GM23248 (cell line): ENCODE measurements around the gene TRIO. TPM values are rescaled to one million over a fixed set of nuclear protein-coding genes. Genes with fewer than 3 reads are reported as not detected.

ENCODE experiments used
- DNase-seq: peaks from one replicate; pipeline ENCODE4 v3.0.0-alpha.2; 2015
- H2AFZ ChIP-seq: fragments of 200-600 bp; sonication (generic); 2 replicates; pipeline ENCODE4 v1.6.1; 2016; ENCODE audit warnings: antibody characterized with exemption
- H3F3A ChIP-seq: fragments of 200-600 bp; sonication (generic); 2 replicates; pipeline ENCODE4 v1.6.1; 2016; ENCODE audit warnings: mild to moderate bottlenecking, antibody characterized with exemption, mixed run types; ENCODE audit not compliant: insufficient read depth
- H3K27ac ChIP-seq: fragments of 200-600 bp; sonication (generic); 2 replicates; pipeline ENCODE4 v1.5.1; 2016; ENCODE audit warnings: mild to moderate bottlenecking
- H3K27me3 ChIP-seq: fragments of 200-600 bp; sonication (generic); replicated peaks from 2 replicates; pipeline ENCODE4 v1.6.1; 2016; ENCODE audit warnings: mild to moderate bottlenecking; ENCODE audit not compliant: insufficient read depth
- H3K36me3 ChIP-seq: fragments of 200-600 bp; sonication (generic); 2 replicates; pipeline ENCODE4 v1.6.1; 2016; ENCODE audit warnings: low read depth, mild to moderate bottlenecking
- H3K4me1 ChIP-seq: fragments of 200-600 bp; sonication (generic); 2 replicates; pipeline ENCODE4 v1.6.1; 2016; ENCODE audit warnings: mild to moderate bottlenecking; ENCODE audit not compliant: insufficient read depth
- H3K4me2 ChIP-seq: fragments of 200-600 bp; sonication (generic); one replicate; pipeline ENCODE4 v1.6.1; 2016; ENCODE audit warnings: mild to moderate bottlenecking; ENCODE audit not compliant: unreplicated experiment
- H3K4me3 ChIP-seq: fragments of 200-600 bp; sonication (generic); 2 replicates; pipeline ENCODE4 v1.5.1; 2016; ENCODE audit warnings: mild to moderate bottlenecking
- H3K79me2 ChIP-seq: fragments of 200-600 bp; sonication (generic); 2 replicates; pipeline ENCODE4 v1.6.1; 2016; ENCODE audit warnings: mild to moderate bottlenecking; ENCODE audit not compliant: insufficient read depth
- H3K9ac ChIP-seq: fragments of 200-600 bp; sonication (generic); 2 replicates; pipeline ENCODE4 v1.6.1; 2016; ENCODE audit warnings: mild to moderate bottlenecking
- H3K9me2 ChIP-seq: fragments of 200-600 bp; sonication (generic); 2 replicates; pipeline ENCODE4 v1.6.1; 2016; ENCODE audit warnings: mixed run types, mild to moderate bottlenecking, moderate library complexity; ENCODE audit not compliant: insufficient read depth
- H3K9me3 ChIP-seq: fragments of 200-600 bp; sonication (generic); one replicate; pipeline ENCODE4 v1.6.1; 2017; ENCODE audit warnings: low read depth
- H4K20me1 ChIP-seq: fragments of 200-600 bp; sonication (generic); 2 replicates; pipeline ENCODE4 v1.6.0; 2016; ENCODE audit not compliant: insufficient read depth
- EZH2 ChIP-seq: fragments of 200-600 bp; sonication (generic); IDR thresholded peaks from 2 replicates; pipeline ENCODE4 v1.6.1; 2018; ENCODE audit warnings: antibody characterized with exemption, mild to moderate bottlenecking; ENCODE audit not compliant: insufficient read depth, poor library complexity, severe bottlenecking
- EZH2phosphoT487 ChIP-seq: fragments of 200-600 bp; sonication (generic); IDR thresholded peaks from 2 replicates; pipeline ENCODE4 v1.6.1; 2018; ENCODE audit warnings: antibody characterized with exemption, moderate library complexity, mild to moderate bottlenecking, low read depth; ENCODE audit not compliant: insufficient read depth
- WGBS, 2 experiments: methylation state at CpG; one replicate each; pipeline ENCODE4 v1.1.6; 2015 to 2017; ENCODE audit warnings: low lambda C conversion rate in 2 of 2, low coverage in 1 of 2; ENCODE audit errors: missing lambda C conversion rate in 2 of 2; 5-methylcytosine and 5-hydroxymethylcytosine counted together
- in situ Hi-C: fragments of 300-500 bp; cut with MboI; formaldehyde crosslinking; loops from 2 replicates; pipeline ENCODE4 v1.15.0; 2020
- polyA plus RNA-seq: library from polyadenylated mRNA; unstranded; fragments of >200 nt; fragmentation: Nextera tagmentation; extraction: Ambion mirVana; gene quantifications from 2 replicates; pipeline ENCODE4 v1.2.1, GENCODE V29; 2016
- total RNA-seq: library from RNA; depleted of rRNA; stranded (reverse); fragments of >200 nt; shearing (Covaris generic); gene quantifications from 2 replicates; pipeline ENCODE4 v1.2.3, GENCODE V29; 2014

Gene TRIO
- total and polyA plus RNA-seq, 2 experiments from 2014 or later: 28.1 to 198 TPM

DNA sequence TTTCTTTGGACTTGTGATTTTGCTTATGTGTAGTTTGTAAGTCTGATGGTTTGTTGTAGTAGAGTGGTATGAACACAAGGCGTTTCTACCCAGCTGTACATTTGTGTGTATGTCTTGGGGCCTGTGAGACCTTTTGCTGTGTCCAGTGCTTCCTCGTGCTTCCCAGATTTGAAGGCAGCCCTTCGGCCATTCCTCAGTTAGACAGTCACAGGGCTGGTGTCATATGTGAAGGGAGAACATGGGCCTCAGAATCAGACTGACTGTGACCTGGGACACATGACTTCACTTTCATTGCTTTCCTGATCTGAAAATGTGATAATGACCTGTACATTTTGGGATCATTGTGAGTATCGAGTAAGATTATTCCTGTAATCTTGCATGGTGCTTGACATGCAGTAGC, 140.0 kb downstream of the TRIO start:
- Histone ChIP-seq H3K4me2 (no peak overlapping the region), H4K20me1 (peaks cover 4% of the 10 kb centered on the region; the same call in 1 of the 2 replicates), H3K4me1 (0 out of 2 replicates have a peak, but pooled peaks cover 14% of the 10 kb centered on the region), H3K79me2 (peaks cover 100% of the 10 kb centered on the region), H3K27ac (no peak overlapping the region), H3K4me3 (no peak overlapping the region), H3K9me3 (no peaks in the 10 kb centered on the region), H3K9ac (no peak overlapping the region), H3F3A (peaks cover 90% of the 10 kb centered on the region), H3K27me3 (no peaks in the 10 kb centered on the region), H3K9me2 (no peaks in the 10 kb centered on the region), H2AFZ (no peak overlapping the region), H3K36me3 (peaks cover 69% of the 10 kb centered on the region)
- in situ Hi-C loops: no loop called here
- WGBS, 2 experiments: 97 to 98% methylated on average over 4 of the region's 4 CpGs
- TF ChIP-seq EZH2 (no peak), EZH2phosphoT487 (no peak)
- DNase-seq: no peak

DNA sequence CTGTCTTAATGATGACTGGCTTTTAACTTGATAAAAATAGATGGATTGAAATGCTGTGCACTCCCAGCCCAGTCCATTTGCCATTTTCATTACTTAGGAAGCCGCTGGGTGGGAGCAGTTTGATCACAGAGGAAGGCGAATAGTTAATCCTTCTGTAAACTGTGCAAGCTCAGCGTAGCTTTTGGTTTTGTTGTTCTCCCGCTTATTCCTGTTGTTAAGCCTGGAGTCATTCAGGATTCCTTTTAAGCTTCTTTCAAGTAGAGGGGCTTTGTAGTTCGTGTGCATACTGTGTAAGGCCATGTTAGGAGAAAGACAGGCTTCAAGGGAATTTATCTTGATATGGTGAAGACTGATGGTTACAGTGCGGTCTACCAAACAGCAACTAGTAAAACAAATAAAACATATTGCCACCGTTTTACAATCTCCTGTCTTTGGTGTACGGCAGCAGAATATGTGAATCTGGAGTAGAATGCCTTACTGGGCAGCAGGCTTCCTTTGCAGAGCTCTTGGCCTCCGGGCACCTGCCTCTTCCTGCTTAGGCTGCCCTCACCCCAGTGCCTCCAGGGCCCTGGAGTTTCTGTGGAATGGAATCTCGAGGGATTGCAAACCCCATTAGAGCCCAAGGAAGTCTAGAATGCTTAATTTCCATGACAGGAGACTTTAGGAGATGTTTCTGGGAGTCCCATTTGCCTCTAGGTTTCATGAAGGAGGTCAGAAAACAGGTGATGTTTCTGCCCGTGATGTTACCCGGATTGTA, 141.4 kb downstream of the TRIO start:
- H3K27ac ChIP-seq: no peak overlapping the region
- no peak overlapping the region for H2AFZ ChIP-seq
- H4K20me1 ChIP-seq: no peaks in the 10 kb centered on the region
- TF ChIP-seq EZH2 (no peak), EZH2phosphoT487 (no peak)
- no peaks in the 10 kb centered on the region for H3K27me3 ChIP-seq
- in situ Hi-C loops: no loop called here
- no peaks in the 10 kb centered on the region for H3K9me2 ChIP-seq
- no peak for DNase-seq
- H3K79me2 ChIP-seq: peaks cover 100% of the 10 kb centered on the region
- H3K9ac ChIP-seq: no peak overlapping the region
- peaks cover 87% of the 10 kb centered on the region for H3F3A ChIP-seq
- no peak overlapping the region for H3K4me2 ChIP-seq
- H3K9me3 ChIP-seq: no peaks in the 10 kb centered on the region
- 0 out of 2 replicates have a peak, but pooled peaks cover 2% of the 10 kb centered on the region for H3K4me1 ChIP-seq
- WGBS, 2 experiments: 86 to 88% methylated on average over 12 of the region's 12 CpGs
- H3K4me3 ChIP-seq: no peak overlapping the region
- peaks cover 66% of the 10 kb centered on the region for H3K36me3 ChIP-seq

DNA sequence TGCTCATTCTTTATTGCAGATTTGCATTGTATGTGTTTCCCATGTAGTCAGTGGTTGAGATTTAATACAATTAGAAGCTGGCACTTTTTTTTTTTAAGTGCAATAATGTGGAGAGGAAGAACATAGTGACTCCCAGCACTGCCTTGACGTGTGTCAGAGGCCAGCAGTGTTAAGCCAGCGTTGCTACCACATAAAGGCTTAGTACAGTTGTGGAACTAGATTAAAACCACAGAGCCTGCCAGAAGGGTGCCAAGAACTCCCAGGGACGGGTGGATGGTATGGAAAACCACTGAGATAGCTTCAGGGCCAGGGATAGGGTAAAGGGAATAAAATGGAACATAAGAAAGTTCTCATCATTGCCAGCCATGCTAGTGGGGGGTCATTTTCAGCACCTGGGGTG, 142.9 kb downstream of the TRIO start:
- WGBS, 2 experiments: 81 to 84% methylated on average over 3 of the region's 3 CpGs
- H3K4me3 ChIP-seq: no peak overlapping the region

DNA sequence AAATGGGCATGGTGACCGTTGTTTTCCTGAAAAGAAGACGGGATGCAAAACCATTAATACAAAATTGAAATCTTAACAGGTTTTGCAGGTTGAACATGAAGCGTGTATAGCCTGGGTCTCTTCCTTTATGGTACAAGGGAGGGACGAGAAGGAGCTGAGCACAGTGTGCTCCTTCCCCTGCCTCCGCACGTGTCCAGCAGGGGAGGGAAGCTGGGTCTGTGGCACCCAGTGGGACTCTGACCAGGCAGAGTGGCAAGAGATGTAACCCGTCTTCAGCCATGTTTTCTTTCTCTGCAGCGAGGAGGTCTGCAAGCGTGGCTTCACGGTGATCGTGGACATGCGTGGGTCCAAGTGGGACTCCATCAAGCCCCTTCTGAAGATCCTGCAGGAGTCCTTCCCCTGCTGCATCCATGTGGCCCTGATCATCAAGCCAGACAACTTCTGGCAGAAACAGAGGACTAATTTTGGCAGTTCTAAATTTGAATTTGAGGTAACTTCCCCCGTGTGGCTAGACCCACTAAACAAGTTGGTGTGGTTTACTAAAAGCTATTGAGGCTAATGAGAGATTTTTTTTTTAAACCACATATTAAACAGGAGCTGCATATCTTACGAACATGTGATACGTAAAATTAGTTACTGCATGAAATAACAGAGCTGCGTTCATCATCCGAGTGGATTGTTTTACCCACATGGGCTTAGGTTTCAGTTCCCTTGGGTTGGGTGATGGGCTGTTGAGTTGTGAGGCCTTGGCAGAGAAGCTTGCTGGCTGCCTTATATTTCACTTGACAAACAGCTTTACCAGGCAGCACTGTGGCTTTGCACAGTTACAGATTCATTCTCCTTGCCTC, 143.7 kb downstream of the TRIO start:
- Histone ChIP-seq H3K9ac (no peak overlapping the region), H3F3A (peaks cover 87% of the 10 kb centered on the region), H3K4me3 (no peak overlapping the region), H3K9me2 (no peaks in the 10 kb centered on the region), H4K20me1 (no peaks in the 10 kb centered on the region), H3K79me2 (peaks cover 100% of the 10 kb centered on the region), H3K27me3 (no peaks in the 10 kb centered on the region), H3K4me1 (no peaks in the 10 kb centered on the region), H3K36me3 (peaks cover 61% of the 10 kb centered on the region), H3K9me3 (no peaks in the 10 kb centered on the region), H3K4me2 (no peak overlapping the region), H3K27ac (no peak overlapping the region), H2AFZ (no peak overlapping the region)
- in situ Hi-C loops: no loop called here
- TF ChIP-seq EZH2phosphoT487 (no peak), EZH2 (no peak)
- DNase-seq: no peak
- 91% methylated on average over 17 of the region's 17 CpGs for WGBS, 2 experiments

More for the DNA sequence above, 142.9 kb downstream of the TRIO start:
- in situ Hi-C loops: no loop called here
- Histone ChIP-seq H2AFZ (no peak overlapping the region), H3K9me3 (no peaks in the 10 kb centered on the region), H3K27ac (no peak overlapping the region; the same call in 1 of the 2 replicates), H4K20me1 (no peaks in the 10 kb centered on the region), H3K4me2 (no peak overlapping the region), H3K4me1 (no peaks in the 10 kb centered on the region), H3K9me2 (no peaks in the 10 kb centered on the region), H3K27me3 (no peaks in the 10 kb centered on the region), H3F3A (peaks cover 85% of the 10 kb centered on the region), H3K79me2 (peaks cover 100% of the 10 kb centered on the region), H3K9ac (no peak overlapping the region), H3K36me3 (peaks cover 60% of the 10 kb centered on the region)
- DNase-seq: no peak
- TF ChIP-seq EZH2phosphoT487 (no peak), EZH2 (no peak)
